Raji (cell line): ENCODE measurements around the gene SLC22A7.

Experiments used
- POLR2A ChIP-seq: IDR thresholded peaks from 2 replicates; pipeline ENCODE4 v1.6.1; 2011; ENCODE audit warnings: low read depth, low read length, control low read depth; ENCODE audit not compliant: insufficient read depth

SLC22A7 gene

DNA sequence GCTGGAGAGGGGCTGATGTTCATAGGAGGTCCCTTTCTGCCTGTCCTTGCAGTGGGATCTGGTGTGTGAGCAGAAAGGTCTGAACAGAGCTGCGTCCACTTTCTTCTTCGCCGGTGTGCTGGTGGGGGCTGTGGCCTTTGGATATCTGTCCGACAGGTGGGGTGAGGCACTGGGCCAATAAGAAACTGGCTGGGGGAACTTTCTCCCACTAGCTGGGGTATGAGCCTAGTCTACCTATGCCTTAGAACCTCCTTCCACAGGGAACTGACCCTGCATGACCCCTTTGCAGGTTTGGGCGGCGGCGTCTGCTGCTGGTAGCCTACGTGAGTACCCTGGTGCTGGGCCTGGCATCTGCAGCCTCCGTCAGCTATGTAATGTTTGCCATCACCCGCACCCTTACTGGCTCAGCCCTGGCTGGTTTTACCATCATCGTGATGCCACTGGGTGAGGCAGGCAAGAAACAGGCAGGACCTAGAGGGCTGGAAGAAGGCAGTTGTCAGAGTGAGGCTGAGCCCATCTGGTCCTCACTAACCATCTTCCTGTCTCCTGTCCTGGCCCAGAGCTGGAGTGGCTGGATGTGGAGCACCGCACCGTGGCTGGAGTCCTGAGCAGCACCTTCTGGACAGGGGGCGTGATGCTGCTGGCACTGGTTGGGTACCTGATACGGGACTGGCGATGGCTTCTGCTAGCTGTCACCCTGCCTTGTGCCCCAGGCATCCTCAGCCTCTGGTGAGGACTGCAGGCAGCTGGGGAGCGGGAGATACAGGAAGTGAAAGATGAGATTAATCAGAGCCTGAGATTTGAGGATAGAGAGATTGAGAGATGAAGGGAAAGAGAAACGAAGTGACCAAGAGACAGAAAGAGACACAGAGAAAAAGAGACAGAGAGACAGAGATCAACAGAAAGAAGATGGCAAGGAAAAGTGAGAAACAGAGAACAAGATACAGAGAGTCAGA, 1.6 kb downstream of the SLC22A7 start:
- TF ChIP-seq POLR2A: no peak

DNA sequence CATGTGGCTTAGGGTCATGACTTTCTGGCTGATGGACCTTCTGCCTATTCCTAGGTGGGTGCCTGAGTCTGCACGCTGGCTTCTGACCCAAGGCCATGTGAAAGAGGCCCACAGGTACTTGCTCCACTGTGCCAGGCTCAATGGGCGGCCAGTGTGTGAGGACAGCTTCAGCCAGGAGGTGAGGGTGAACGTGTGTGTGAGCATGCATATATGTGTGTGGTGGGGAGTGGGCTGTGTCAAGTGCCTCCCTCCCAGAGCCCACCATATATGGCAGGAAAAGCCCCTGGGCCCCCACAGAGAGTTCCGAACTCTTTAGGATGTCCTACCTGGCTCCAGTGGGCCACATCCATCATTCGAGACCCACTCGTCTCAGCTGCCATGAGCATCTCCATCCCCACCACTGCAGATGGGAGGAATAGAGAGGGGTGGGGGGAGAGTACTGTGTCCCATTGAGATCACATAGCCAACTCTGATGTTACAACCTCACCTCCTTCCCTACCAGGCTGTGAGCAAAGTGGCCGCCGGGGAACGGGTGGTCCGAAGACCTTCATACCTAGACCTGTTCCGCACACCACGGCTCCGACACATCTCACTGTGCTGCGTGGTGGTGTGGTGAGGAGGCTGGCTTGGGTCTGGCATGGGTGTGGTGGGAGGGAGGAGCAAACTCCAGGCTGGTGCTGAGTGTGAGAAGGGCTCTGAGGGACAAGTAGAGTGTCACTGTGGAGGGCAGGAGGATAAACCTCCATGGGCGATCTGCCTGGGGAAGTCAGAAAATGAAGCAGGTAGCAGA, 3.2 kb downstream of the SLC22A7 start:
- no peak for TF ChIP-seq POLR2A

DNA sequence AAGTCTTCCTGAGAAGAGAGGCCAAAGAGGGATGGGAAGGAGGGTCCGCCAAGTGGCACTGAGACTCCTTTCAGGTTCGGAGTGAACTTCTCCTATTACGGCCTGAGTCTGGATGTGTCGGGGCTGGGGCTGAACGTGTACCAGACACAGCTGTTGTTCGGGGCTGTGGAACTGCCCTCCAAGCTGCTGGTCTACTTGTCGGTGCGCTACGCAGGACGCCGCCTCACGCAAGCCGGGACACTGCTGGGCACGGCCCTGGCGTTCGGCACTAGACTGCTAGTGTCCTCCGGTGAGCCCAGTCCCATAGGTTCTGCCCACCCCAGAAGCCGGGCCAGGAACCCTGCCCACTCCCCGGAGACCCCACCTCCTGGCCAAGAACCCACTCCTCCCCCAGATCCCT, 4.1 kb downstream of the SLC22A7 start:
- no peak for TF ChIP-seq POLR2A

DNA sequence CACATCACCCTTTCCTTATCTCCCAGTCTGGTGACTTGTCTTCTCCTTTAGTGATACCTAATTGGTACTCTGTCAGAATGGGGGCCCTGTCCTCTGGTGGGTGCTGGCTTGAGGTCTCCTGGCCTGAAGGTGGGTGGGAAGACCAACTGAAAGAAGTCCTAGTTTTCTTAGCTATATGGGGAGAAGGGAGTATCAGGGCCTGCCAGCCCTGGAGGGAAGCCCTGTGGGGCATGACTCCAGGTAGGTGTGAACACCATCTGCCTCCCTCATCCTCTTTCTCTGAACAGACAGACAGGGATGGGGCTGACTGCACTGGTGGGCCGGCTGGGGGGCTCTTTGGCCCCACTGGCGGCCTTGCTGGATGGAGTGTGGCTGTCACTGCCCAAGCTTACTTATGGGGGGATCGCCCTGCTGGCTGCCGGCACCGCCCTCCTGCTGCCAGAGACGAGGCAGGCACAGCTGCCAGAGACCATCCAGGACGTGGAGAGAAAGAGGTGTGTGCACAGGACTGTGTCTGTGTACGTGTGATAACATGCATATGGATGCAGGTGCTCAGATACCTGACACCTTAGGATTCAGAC, 5.8 kb downstream of the SLC22A7 start:
- no peak for TF ChIP-seq POLR2A

DNA sequence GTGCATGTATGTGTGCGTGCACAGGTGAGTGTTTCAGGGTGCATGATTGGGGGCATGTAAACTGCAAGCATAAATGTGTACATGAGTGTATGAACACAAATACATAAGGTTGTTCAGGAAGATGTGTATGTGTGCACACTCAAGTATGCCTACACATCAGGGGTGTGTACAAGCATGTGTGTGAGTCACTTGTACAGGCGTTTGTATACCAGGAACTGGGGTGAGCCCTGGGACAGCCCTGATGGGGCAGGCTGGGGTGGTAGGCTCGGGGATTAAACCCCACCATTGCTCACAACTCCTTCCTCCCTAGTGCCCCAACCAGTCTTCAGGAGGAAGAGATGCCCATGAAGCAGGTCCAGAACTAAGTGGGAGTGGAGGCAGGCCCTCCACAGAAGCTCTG, 6.3 kb downstream of the SLC22A7 start:
- no peak for TF ChIP-seq POLR2A

- no peak for TF ChIP-seq POLR2A
Observed at GRCh38 chr6:43304882-43305281, 6.8 kb downstream of the SLC22A7 start.

DNA sequence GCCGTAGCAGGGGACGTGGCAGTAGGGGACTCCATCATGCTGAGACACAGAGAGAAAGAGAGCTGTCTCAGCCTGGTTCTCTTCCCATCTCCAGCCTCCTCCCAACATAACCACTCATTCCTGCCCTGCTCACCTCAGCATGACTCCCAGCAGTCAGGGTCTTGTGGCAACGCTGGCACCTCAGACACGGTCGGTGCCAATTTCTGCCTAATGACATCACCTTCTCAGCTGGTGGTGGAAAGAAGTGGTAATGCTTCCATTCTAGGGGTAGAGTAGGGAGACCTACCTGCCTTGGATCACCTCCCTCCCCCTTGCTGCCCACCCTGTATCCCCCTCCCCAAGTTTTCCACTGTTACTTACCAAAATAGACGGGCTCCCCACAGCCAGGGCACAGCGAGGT, 8.0 kb downstream of the SLC22A7 start:
- no peak for TF ChIP-seq POLR2A

DNA sequence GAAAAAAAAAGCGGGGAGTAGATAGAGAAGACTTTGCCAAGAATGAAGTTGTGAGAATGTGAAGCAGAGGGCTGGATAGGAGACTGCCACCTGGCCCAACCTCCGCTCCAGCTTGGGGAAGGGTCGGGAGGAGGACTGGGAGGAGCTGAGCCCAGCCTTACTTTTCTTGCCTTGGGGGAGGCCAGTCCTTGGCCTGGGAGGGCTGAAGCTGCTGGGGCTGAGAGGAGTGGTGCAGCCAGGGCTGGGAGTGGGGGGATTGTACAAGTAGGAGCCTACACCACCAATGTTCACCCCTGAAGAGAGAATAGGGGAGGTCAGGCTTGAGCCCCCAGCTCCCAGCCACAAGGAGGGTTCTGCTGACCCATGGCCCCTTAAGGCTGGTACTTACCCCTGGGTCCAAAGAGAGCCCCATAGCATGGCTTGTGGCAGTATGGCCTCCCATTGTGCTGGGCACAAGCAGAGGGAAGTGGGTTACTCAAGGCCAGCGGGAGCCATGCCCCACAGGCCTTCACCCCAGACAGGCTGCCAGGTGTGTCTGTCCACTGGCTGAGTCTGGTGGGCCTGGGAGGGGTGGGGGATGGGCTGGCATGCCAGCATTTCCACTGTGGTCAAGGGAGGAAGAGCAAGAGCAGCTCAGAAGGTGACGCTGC, 9.5 kb downstream of the SLC22A7 start:
- no peak for TF ChIP-seq POLR2A

DNA sequence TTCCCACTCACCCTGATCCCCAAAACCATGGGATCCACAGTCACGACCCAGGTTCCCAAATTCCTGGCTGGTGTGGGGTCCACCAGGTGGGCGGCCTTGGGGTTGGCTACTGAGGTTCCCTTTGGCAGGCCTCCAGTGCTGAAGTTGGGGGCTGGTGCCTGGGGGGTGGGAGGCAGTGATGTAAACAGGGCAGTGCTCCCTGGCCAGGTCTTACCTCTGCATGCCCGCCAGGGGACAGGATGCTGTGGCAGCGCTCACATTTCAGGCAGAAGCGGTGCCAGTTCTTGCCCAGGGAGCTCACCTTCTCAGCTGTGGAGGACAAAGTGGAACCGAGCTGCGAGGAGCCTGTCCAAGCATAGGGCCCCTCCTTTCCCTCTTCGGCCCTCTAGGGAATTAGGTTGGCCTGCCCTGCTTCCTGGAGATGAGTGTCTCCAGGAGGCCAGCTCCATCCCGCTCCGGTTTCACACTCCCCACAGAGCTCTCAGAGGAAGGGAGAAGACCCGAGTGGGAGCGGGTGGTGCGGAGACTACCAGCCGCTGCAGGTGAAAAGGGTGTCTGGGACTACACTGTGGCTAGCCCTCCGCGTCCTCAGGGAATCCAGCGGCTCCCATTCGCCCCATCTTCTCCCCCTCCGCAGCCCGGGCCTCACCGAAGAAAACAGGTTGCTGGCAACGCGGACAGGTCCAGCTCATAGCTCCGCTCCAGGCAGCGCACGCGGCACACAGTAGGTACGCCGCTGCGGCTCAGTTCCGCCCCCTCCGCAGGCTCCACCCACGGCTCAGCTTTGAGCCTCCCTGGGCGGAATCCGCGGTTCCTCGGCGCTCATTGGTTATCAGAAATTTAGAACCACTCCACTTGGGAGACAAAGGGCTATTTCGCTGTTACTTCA, 10.3 kb downstream of the SLC22A7 start, which contains the start of gene CRIP3:
Gene CRIP3, minus strand, starts transcription at position 726 of the 889 bp plus-strand sequence. Its CDS starts 34 bp downstream, at position 692.
- TF ChIP-seq POLR2A: peak; percentile 63; the same call in 1 of the 2 replicates

DNA sequence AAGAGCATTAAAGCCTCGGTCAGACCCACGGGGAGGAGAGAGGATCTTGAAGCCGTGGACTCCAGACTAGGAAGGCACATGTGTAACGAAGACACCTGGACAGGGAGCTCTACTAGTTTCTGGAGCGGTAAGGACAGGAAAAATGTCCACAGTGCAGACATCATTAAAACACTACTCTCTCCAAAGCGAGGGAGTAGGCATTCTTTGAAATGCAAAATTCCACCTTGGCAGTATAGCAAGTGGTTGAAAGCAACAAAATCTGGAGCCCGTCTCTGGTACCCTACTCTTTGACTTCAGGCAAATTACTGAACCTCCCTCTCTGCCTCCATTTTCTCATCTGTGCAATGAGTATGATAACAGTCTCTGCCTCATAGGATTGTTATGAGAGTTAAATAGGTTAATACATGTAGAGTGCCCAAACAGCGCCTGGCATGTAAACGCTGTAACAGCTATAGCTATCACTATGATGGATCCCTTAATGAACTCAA, 11.0 kb downstream of the SLC22A7 start:
- TF ChIP-seq POLR2A: no peak

DNA sequence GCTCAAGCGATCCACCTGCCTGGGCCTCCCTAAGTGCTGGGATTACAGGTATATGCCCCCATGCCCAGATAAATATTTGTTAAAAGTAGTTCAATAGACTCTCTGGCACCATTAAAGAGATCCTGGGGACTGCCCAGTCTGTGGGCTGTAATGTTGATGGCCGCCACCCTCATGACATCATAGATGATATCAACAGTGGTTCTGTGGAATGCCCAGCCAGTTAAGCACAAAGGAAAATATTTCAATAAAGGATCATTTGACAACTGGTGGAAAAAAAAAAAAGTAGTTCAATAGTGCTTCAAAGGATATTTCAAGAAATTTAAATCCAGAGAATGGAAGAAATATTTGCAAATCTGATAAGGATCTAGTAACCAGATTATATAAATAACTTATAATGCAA, 12.1 kb downstream of the SLC22A7 start:
- TF ChIP-seq POLR2A: no peak

GRCh38 chr6:43310624-43311023, 12.6 kb downstream of the SLC22A7 start:
- TF ChIP-seq POLR2A: no peak

GRCh38 chr6:43311666-43312065, 13.6 kb downstream of the SLC22A7 start:
- no peak for TF ChIP-seq POLR2A

- TF ChIP-seq POLR2A: no peak
Observed at GRCh38 chr6:43313813-43314212, 15.8 kb downstream of the SLC22A7 start.

DNA sequence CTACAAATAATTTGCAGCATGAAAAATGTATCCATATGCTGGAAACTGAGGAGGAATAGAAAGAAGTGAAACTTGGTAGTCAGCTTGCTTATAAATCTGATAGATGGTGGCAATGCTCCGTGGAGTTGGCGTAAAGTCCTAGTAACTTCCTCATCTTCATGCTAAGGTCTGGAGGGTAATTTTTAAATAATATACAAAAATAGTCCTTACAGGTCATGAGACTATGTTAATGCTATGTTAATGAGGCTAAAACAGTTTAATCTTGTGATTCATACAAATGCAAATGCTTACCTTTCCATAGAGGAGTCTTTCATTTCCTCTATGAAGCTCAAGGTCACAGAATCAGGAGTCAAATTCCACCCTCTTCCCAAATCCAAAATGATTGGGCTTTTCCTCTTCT, 20.0 kb downstream of the SLC22A7 start:
- TF ChIP-seq POLR2A: no peak
